ENCODE measurements around the gene PTBP1. TPM values are rescaled to one million over a fixed set of nuclear protein-coding genes. Genes with fewer than 3 reads are reported as not detected.

The PTBP1 gene
- total RNA-seq, 1 donor from 2014 or later, result 417 TPM

DNA sequence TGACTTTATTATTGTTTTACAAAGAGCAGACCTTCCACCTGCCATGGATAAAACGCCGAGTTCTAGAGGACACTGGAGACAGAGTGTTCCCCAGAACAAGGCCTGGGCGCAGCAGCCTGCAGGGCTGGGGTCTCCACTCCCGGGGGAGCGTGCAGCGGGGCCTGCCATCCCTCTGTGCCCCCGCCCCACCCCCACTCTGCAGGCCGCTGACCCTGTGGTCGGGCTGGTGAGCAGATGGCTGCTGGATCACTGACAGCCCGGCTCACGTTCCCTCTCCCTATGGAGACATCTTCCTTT, 8.6 kb upstream of the PTBP1 start:
- Mint-ChIP-seq H3K27me3 (peaks cover 15% of the 10 kb centered on the region), H3K36me3 (ENCODE audit: low read depth) (no peaks in the 10 kb centered on the region), H3K4me1 (no peaks in the 10 kb centered on the region), H3K4me3 (no peak overlapping the region), H3K9me3 (no peaks in the 10 kb centered on the region), H3K27ac (no peak overlapping the region)
- ATAC-seq (ENCODE audit: low read depth) (no peak), DNase-seq (no peak)
- CTCF ChIA-PET, result no interaction called here
- intact Hi-C loops (cut with micrococcal nuclease), result no loop called here
- POLR2A ChIA-PET, result no interaction called here
- TF ChIP-seq, protein P1, sequence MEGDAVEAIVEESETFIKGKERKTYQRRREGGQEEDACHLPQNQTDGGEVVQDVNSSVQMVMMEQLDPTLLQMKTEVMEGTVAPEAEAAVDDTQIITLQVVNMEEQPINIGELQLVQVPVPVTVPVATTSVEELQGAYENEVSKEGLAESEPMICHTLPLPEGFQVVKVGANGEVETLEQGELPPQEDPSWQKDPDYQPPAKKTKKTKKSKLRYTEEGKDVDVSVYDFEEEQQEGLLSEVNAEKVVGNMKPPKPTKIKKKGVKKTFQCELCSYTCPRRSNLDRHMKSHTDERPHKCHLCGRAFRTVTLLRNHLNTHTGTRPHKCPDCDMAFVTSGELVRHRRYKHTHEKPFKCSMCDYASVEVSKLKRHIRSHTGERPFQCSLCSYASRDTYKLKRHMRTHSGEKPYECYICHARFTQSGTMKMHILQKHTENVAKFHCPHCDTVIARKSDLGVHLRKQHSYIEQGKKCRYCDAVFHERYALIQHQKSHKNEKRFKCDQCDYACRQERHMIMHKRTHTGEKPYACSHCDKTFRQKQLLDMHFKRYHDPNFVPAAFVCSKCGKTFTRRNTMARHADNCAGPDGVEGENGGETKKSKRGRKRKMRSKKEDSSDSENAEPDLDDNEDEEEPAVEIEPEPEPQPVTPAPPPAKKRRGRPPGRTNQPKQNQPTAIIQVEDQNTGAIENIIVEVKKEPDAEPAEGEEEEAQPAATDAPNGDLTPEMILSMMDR (IDR thresholded peaks at IDR 0.05), result no peak

DNA sequence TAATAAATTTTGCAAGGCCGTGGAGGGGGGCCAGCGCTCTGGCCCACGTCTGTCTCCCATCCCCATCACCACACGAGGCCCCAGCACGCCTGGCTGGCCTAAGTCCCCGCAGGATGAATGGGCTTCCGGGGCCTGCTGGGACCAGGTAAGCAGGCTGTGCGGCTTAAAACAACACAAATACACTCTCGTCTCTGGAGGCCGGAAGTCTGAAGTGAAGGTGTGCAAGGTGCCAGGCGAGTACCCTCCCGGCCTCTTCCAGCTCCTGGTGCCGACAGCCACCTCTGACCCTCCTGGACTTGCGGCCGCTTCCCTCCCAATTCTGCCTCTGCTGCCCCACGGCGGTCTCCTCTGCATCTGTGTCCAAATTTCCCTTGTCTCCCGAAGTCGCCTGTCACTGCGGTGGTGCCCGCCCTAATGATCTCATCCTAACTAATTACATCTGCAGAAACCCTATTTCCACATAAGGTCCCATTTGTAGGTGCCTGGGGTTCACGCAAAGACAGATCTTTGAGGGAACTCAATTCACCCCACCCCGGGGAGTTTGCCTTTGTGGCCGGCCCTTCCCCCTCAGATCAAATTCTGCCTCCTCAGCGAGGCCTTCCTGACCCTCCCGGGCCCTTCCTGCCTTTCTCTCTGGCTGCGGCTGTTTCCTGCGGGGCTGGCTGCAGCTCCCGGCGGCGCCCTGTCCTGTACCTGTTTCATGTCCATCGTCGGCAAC, 8.1 kb upstream of the PTBP1 start:
- ChIA-PET CTCF (no interaction called here), POLR2A (no interaction called here)
- no peaks in the 10 kb centered on the region for H3K4me1 Mint-ChIP-seq
- no peaks in the 10 kb centered on the region for H3K36me3 Mint-ChIP-seq (ENCODE audit: low read depth)
- intact Hi-C loops (cut with micrococcal nuclease), result no loop called here
- H3K27ac Mint-ChIP-seq, result no peak overlapping the region
- no peaks in the 10 kb centered on the region for H3K9me3 Mint-ChIP-seq
- TF ChIP-seq, protein P1 (IDR thresholded peaks at IDR 0.05), result no peak
- peaks cover 15% of the 10 kb centered on the region for H3K27me3 Mint-ChIP-seq
- no peak overlapping the region for H3K4me3 Mint-ChIP-seq
- no peak for DNase-seq
- no peak for ATAC-seq (ENCODE audit: low read depth)

GRCh38 chr19:789701-790060, 7.6 kb upstream of the PTBP1 start:
- TF ChIP-seq, protein P1 (IDR thresholded peaks at IDR 0.05), result no peak
- POLR2A ChIA-PET, result no interaction called here
- Mint-ChIP-seq H3K4me1 (no peaks in the 10 kb centered on the region), H3K9me3 (no peaks in the 10 kb centered on the region), H3K36me3 (ENCODE audit: low read depth) (no peaks in the 10 kb centered on the region), H3K27me3 (peaks cover 12% of the 10 kb centered on the region), H3K4me3 (no peak overlapping the region), H3K27ac (no peak overlapping the region)
- no peak for ATAC-seq (ENCODE audit: low read depth)
- intact Hi-C loops (cut with micrococcal nuclease), result no loop called here
- DNase-seq, result no peak
- CTCF ChIA-PET, result no interaction called here

GRCh38 chr19:791007-791566, 6.2 kb upstream of the PTBP1 start:
- H3K27ac Mint-ChIP-seq, result no peak overlapping the region
- ChIA-PET CTCF (no interaction called here), POLR2A (interaction anchor here (0.8 kb wide), 1 partner anchor 13 kb away, joined by 6 read pairs; no protein-coding TSS in a partner anchor)
- TF ChIP-seq, protein P1 (IDR thresholded peaks at IDR 0.05), result no peak
- H3K27me3 Mint-ChIP-seq, result peaks cover 12% of the 10 kb centered on the region
- H3K4me1 Mint-ChIP-seq, result no peaks in the 10 kb centered on the region
- intact Hi-C loops (cut with micrococcal nuclease), result no loop called here
- H3K9me3 Mint-ChIP-seq, result no peaks in the 10 kb centered on the region
- H3K4me3 Mint-ChIP-seq, result no peak overlapping the region
- H3K36me3 Mint-ChIP-seq (ENCODE audit: low read depth), result no peaks in the 10 kb centered on the region
- ATAC-seq (ENCODE audit: low read depth) (no peak), DNase-seq (no peak)

- Mint-ChIP-seq H3K9me3 (no peaks in the 10 kb centered on the region), H3K36me3 (ENCODE audit: low read depth) (peaks cover 1% of the 10 kb centered on the region), H3K4me3 (no peak overlapping the region), H3K27ac (no peak overlapping the region), H3K4me1 (peaks cover 2% of the 10 kb centered on the region), H3K27me3 (peaks cover 12% of the 10 kb centered on the region)
- DNase-seq, result no peak
- POLR2A ChIA-PET, result interaction anchor here (0.8 kb wide), 1 partner anchor 12 kb away, joined by 6 read pairs; no protein-coding TSS in a partner anchor
- CTCF ChIA-PET, result no interaction called here
- TF ChIP-seq, protein P1 (IDR thresholded peaks at IDR 0.05), result no peak
- intact Hi-C loops (cut with micrococcal nuclease), result no loop called here
- no peak for ATAC-seq (ENCODE audit: low read depth)
These were observed 5.5 kb upstream of the PTBP1 start for GRCh38 chr19:791567-792305.
